HepG2 (cell line): ENCODE measurements around the gene MMP25. TPM values are rescaled to one million over a fixed set of nuclear protein-coding genes. Genes with fewer than 3 reads are reported as not detected.
A peak's percentile ranks its signal among the peaks of the same experiment; 100 is the strongest.

ENCODE experiments used
- ADNP ChIP-seq: sonication (generic); formaldehyde crosslinking; IDR thresholded peaks from 2 replicates; pipeline ENCODE4 v1.4.0; 2020; ENCODE audit warnings: missing genetic modification reagents
- CBX1 ChIP-seq: IDR thresholded peaks from one replicate; pipeline ENCODE4 v1.6.1; 2016; ENCODE audit warnings: antibody characterized with exemption, low read depth
- DMAP1 ChIP-seq: IDR thresholded peaks from 2 replicates; pipeline ENCODE4 v1.6.1; 2016
- ELF3 ChIP-seq: IDR thresholded peaks from 2 replicates; pipeline ENCODE4 v1.6.1; 2016; ENCODE audit warnings: missing genetic modification reagents, missing compliant biosample characterization
- HNRNPK ChIP-seq: fragments of 200-400 bp; formaldehyde crosslinking; IDR thresholded peaks from 2 replicates; pipeline ENCODE4 v1.6.1; 2018; ENCODE audit warnings: low read length, low read depth, moderate library complexity, mild to moderate bottlenecking; ENCODE audit not compliant: poor library complexity, severe bottlenecking
- KDM1A ChIP-seq: IDR thresholded peaks from 2 replicates; pipeline ENCODE4 v1.6.1; 2016; ENCODE audit warnings: missing compliant biosample characterization
- KLF12 ChIP-seq: sonication (generic); formaldehyde crosslinking; IDR thresholded peaks from 2 replicates; pipeline ENCODE4 v1.4.0; 2020; ENCODE audit warnings: missing genetic modification reagents, borderline replicate concordance
- MIER3 ChIP-seq: IDR thresholded peaks from 2 replicates; pipeline ENCODE4 v1.6.1; 2016; ENCODE audit warnings: missing compliant biosample characterization, borderline replicate concordance
- MXD4 ChIP-seq: IDR thresholded peaks from 2 replicates; pipeline ENCODE4 v1.6.1; 2016; ENCODE audit warnings: mild to moderate bottlenecking, missing biosample characterization, missing genetic modification reagents
- NCOA2 ChIP-seq: sonication (generic); formaldehyde crosslinking; IDR thresholded peaks from 2 replicates; pipeline ENCODE4 v1.8.0; 2022; ENCODE audit warnings: inconsistent platforms
- NFATC3 ChIP-seq: sonication (generic); formaldehyde crosslinking; IDR thresholded peaks from 2 replicates; pipeline ENCODE4 v1.5.1; 2020; ENCODE audit warnings: mild to moderate bottlenecking, missing genetic modification reagents
- NR3C1 ChIP-seq: sonication (generic); formaldehyde crosslinking; IDR thresholded peaks from 2 replicates; pipeline ENCODE4 v1.4.0; 2020; ENCODE audit warnings: missing genetic modification reagents
- PHB2 ChIP-seq: fragments of 450-650 bp; IDR thresholded peaks from 2 replicates; pipeline ENCODE4 v1.6.1; 2018; ENCODE audit not compliant: partially characterized antibody
- PHF5A ChIP-seq: IDR thresholded peaks from one replicate; pipeline ENCODE4 v1.6.1; 2018; ENCODE audit warnings: low read depth, missing genetic modification reagents; ENCODE audit not compliant: unreplicated experiment
- PPARG ChIP-seq: conservative IDR thresholded peaks from 2 replicates; pipeline ENCODE4 v1.6.1; 2016; ENCODE audit warnings: missing biosample characterization, missing genetic modification reagents
- RBFOX2 ChIP-seq: fragments of 200-400 bp; formaldehyde crosslinking; IDR thresholded peaks from 2 replicates; pipeline ENCODE4 v1.6.1; 2017; ENCODE audit warnings: low read depth, mild to moderate bottlenecking, low read length
- REPIN1 ChIP-seq: sonication (generic); formaldehyde crosslinking; IDR thresholded peaks from 2 replicates; pipeline ENCODE4 v1.8.0; 2022; ENCODE audit warnings: missing genetic modification reagents, low read depth, mild to moderate bottlenecking, borderline replicate concordance
- RFXAP ChIP-seq: sonication (generic); formaldehyde crosslinking; IDR thresholded peaks from 2 replicates; pipeline ENCODE4 v1.4.0; 2020; ENCODE audit warnings: missing genetic modification reagents, borderline replicate concordance
- SALL2 ChIP-seq: sonication (generic); formaldehyde crosslinking; IDR thresholded peaks from 2 replicates; pipeline ENCODE4 v1.8.1; 2023; ENCODE audit warnings: mild to moderate bottlenecking, missing genetic modification reagents, inconsistent platforms
- SOX13 ChIP-seq, 3 experiments: fragments of 450-650 bp in 1 of 3; sonication (generic) in 1 of 3; formaldehyde crosslinking in 1 of 3; IDR thresholded peaks in 2 of 3; conservative IDR thresholded peaks in 1 of 3; 2 replicates each; pipeline versions ENCODE4 v1.5.0 to v1.6.1; 2016 to 2020; ENCODE audit warnings: antibody characterized with exemption in 1 of 3, mild to moderate bottlenecking in 1 of 3, missing compliant biosample characterization in 1 of 3, missing genetic modification reagents in 1 of 3, moderate library complexity in 1 of 3
- SP2 ChIP-seq: sonication (generic); formaldehyde crosslinking; IDR thresholded peaks from 2 replicates; pipeline ENCODE4 v1.5.1; 2020; ENCODE audit warnings: mild to moderate bottlenecking, missing genetic modification reagents
- TRIM24 ChIP-seq: sonication (generic); formaldehyde crosslinking; IDR thresholded peaks from 2 replicates; pipeline ENCODE4 v1.8.0; 2022; ENCODE audit warnings: mild to moderate bottlenecking, missing genetic modification reagents
- ZFP90 ChIP-seq: sonication (generic); formaldehyde crosslinking; IDR thresholded peaks from 2 replicates; pipeline ENCODE4 v1.8.0; 2022; ENCODE audit warnings: missing genetic modification reagents, mild to moderate bottlenecking, inconsistent platforms, borderline replicate concordance
- ZKSCAN5 ChIP-seq: sonication (generic); formaldehyde crosslinking; IDR thresholded peaks from 2 replicates; pipeline ENCODE4 v1.5.1; 2020; ENCODE audit warnings: mild to moderate bottlenecking, missing genetic modification reagents
- ZNF468 ChIP-seq: sonication (generic); formaldehyde crosslinking; IDR thresholded peaks from 2 replicates; pipeline ENCODE4 v1.8.0; 2022; ENCODE audit warnings: mild to moderate bottlenecking, moderate library complexity, missing genetic modification reagents
- ZNF777 ChIP-seq: sonication (generic); formaldehyde crosslinking; IDR thresholded peaks from 2 replicates; pipeline ENCODE4 v1.4.0; 2020; ENCODE audit warnings: missing genetic modification reagents
- ZNF816 ChIP-seq: sonication (generic); formaldehyde crosslinking; IDR thresholded peaks from 2 replicates; pipeline ENCODE4 v1.8.0; 2022; ENCODE audit warnings: missing genetic modification reagents, mild to moderate bottlenecking, borderline replicate concordance
- ZSCAN20 ChIP-seq: sonication (generic); formaldehyde crosslinking; IDR thresholded peaks from 2 replicates; pipeline ENCODE4 v1.4.0; 2020; ENCODE audit warnings: missing genetic modification reagents, mild to moderate bottlenecking, borderline replicate concordance
- polyA plus RNA-seq, 8 experiments: library from polyadenylated mRNA; depleted of rRNA in 3 of 8; stranded (reverse) in 7 of 8; unstranded in 1 of 8; fragments of >200 nt; fragmentation: Illumina TruSeq in 4 of 8; extraction: Trizol in 4 of 8; gene quantifications; 2 replicates each; pipeline versions ENCODE4 v1.2.1 to v1.2.3, GENCODE V29; 2011 to 2016; ENCODE audit warnings: low read depth in 4 of 8, missing spikeins in 1 of 8, mixed read lengths in 1 of 8; ENCODE audit not compliant: insufficient read depth in 1 of 8
- total RNA-seq, 5 experiments: library from RNA; depleted of rRNA; stranded (reverse); fragments of >200 nt; fragmentation: Illumina TruSeq; extraction: Trizol; gene quantifications; 2 replicates each; pipeline ENCODE4 v1.2.3, GENCODE V29; 2016; ENCODE audit warnings: low read depth in 1 of 5
- TF ChIP-seq, protein P1 (sequence below): sonication (generic); formaldehyde crosslinking; IDR thresholded peaks from 2 replicates; pipeline ENCODE4 v1.4.0; 2020; ENCODE audit warnings: low read depth, mild to moderate bottlenecking, missing genetic modification reagents
- TF ChIP-seq, protein P2 (sequence below): sonication (generic); formaldehyde crosslinking; IDR thresholded peaks from 2 replicates; pipeline ENCODE4 v1.8.0; 2022; ENCODE audit warnings: missing genetic modification reagents, mild to moderate bottlenecking, inconsistent platforms, borderline replicate concordance

Gene MMP25
- total and polyA plus RNA-seq, 2 of the 13 experiments (the other 11 are each of a cell fraction or from before 2014, with no cell fraction given), result 0.04 to 0.08 TPM

DNA sequence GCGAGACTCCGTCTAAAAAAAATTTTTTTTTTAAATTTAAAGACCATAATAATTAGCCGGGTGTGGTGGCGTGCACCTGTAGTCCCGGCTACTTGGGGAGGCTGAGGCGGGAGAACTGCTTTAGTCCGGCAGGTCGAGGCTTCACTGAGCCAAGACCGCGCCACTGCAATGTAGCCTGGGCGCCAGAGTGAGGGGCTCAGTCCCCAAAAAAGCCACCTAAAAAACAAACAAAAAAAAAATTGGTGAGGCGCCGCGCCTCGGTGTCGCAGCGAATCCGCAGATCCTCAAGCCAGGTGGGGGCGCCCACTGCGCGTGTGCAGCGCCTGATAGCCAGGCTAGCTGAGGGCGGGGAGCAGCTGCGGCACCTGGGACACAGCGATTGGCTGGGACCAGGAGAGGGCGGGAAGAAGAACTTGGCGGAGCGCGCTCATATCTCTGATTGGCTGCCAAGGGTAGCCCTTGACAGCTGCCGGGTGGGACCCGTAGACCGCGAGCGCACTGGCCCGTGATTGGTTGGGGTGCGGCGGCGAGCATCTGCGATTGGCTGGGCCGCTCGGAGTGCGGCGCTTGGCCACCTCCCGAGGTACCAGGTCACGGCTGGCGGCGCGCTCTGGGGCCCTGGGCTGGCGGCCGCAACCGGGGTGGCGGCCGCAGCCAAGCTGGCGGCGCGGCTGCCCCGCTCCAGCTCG is 42.6 kb upstream of the MMP25 start (continued):
- no peak for TF ChIP-seq ELF3 (CRISPR knock-in tag)
- TF ChIP-seq CBX1, result no peak
- TF ChIP-seq KLF12, result peak; percentile 69; the same call in 1 of the 2 replicates
- no peak for TF ChIP-seq ZNF777 (CRISPR knock-in tag)
- peak; percentile 44; the same call in 1 of the 2 replicates for TF ChIP-seq MXD4
- TF ChIP-seq ZNF816, result no peak
- no peak for TF ChIP-seq ADNP (CRISPR knock-in tag)
- TF ChIP-seq SOX13 (IDR thresholded peaks at IDR 0.05), result no peak
- peak in 1 of 2 experiments; percentile 45; a peak in 1 of 4 replicates for TF ChIP-seq SOX13 (CRISPR knock-in tag; conservative IDR thresholded peaks at IDR 0.05 in 1 of 2, IDR thresholded peaks at IDR 0.05 in 1 of 2)
- TF ChIP-seq NR3C1 (CRISPR knock-in tag), result no peak
- peak; percentile 45; the same call in 1 of the 2 replicates for TF ChIP-seq PPARG (CRISPR knock-in tag)
- no peak; the same call in 1 of the 2 replicates for TF ChIP-seq DMAP1
- no peak for TF ChIP-seq PHF5A
- TF ChIP-seq SP2 (CRISPR knock-in tag), result peak; percentile 96
- peak; percentile 53 for TF ChIP-seq RBFOX2
- TF ChIP-seq ZSCAN20 (CRISPR knock-in tag), result no peak
- TF ChIP-seq NFATC3 (CRISPR knock-in tag), result no peak
- no peak for TF ChIP-seq SALL2 (CRISPR knock-in tag)
- TF ChIP-seq ZKSCAN5, result no peak
- 0 out of 2 replicates have a peak, but pooled peaks have one; percentile 61 for TF ChIP-seq MIER3 (CRISPR knock-in tag)
- peak; percentile 97 for TF ChIP-seq RFXAP (CRISPR knock-in tag)
- TF ChIP-seq, protein P1, sequence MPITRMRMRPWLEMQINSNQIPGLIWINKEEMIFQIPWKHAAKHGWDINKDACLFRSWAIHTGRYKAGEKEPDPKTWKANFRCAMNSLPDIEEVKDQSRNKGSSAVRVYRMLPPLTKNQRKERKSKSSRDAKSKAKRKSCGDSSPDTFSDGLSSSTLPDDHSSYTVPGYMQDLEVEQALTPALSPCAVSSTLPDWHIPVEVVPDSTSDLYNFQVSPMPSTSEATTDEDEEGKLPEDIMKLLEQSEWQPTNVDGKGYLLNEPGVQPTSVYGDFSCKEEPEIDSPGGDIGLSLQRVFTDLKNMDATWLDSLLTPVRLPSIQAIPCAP (CRISPR knock-in tag), result no peak
- TF ChIP-seq HNRNPK, result no peak
- no peak for TF ChIP-seq ZNF468 (CRISPR knock-in tag)
- no peak for TF ChIP-seq KDM1A
- TF ChIP-seq ZFP90 (CRISPR knock-in tag), result no peak
- TF ChIP-seq NCOA2 (CRISPR knock-in tag), result 0 out of 2 replicates have a peak, but pooled peaks have one; percentile 35
- no peak for TF ChIP-seq TRIM24
- TF ChIP-seq, protein P2, sequence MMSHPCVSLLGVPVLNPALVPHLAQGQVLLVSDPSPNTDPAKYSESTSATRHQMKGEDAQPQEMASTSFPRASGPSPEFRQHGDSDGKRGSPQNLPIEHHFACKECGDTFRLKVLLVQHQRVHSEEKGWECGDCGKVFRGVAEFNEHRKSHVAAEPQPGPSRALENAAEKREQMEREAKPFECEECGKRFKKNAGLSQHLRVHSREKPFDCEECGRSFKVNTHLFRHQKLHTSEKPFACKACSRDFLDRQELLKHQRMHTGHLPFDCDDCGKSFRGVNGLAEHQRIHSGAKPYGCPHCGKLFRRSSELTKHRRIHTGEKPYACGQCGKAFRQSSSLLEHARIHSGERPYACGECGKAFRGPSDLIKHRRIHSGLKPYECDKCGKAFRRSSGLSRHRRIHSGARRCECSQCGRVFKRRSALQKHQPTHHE (CRISPR knock-in tag), result no peak
- no peak for TF ChIP-seq PHB2
- TF ChIP-seq REPIN1 (CRISPR knock-in tag), result peak; percentile 60; the same call in 1 of the 2 replicates
